ENCODE results near the gene ATP4B.

- no peak for TF ChIP-seq REST (IDR thresholded peaks at IDR 0.05; ENCODE audit: insufficient read depth in 1 of 2, low read depth in 2 of 2, low read length in 2 of 2)
- TF ChIP-seq POLR2AphosphoS5 (IDR thresholded peaks at IDR 0.05; ENCODE audit: low read depth, low read length): no peak
- no peak for TF ChIP-seq FOXP2 (optimal IDR thresholded peaks at IDR 0.05; ENCODE audit: borderline replicate concordance, extremely low read depth, extremely low read length, insufficient read depth)
- TF ChIP-seq TAF1 (IDR thresholded peaks at IDR 0.05; ENCODE audit: borderline replicate concordance, insufficient read depth, low read length): no peak
- TF ChIP-seq SIN3A (IDR thresholded peaks at IDR 0.05; ENCODE audit: borderline replicate concordance, insufficient read depth, low read length): no peak
Measured at GRCh38 chr13:113609616-113610015, 48.4 kb downstream of the ATP4B start.
